Measurements from ENCODE around the gene IQCF2. TPM values are rescaled to one million over a fixed set of nuclear protein-coding genes. Genes with fewer than 3 reads are reported as not detected.
"Not testable (repeated sequence)": the region's sequence is repeated elsewhere in the genome, so short reads cannot be mapped to it uniquely, and the experiment has no call there.

The IQCF2 gene
- total RNA-seq, 1 experiment from 2014 or later: not detected

- DNase-seq (ENCODE audit: low spot score): no peak
- in situ Hi-C loops (cut with HindIII; ENCODE audit: low sequenced_read_pairs): no loop called here
Measured at GRCh38 chr3:51874889-51875288, 13.5 kb downstream of the IQCF2 start.

GRCh38 chr3:51875501-51875900, 14.1 kb downstream of the IQCF2 start, which contains the start of gene IQCF5:
TSS of gene IQCF5 (minus strand) at chr3:51875601. CDS start at chr3:51875531, 70 bp downstream.
- in situ Hi-C loops (cut with HindIII; ENCODE audit: low sequenced_read_pairs): no loop called here
- DNase-seq (ENCODE audit: low spot score): no peak

GRCh38 chr3:51876186-51876585, 14.8 kb downstream of the IQCF2 start:
- DNase-seq (ENCODE audit: low spot score): no peak
- in situ Hi-C loops (cut with HindIII; ENCODE audit: low sequenced_read_pairs): no loop called here

- in situ Hi-C loops (cut with HindIII; ENCODE audit: low sequenced_read_pairs): no loop called here
Measured at GRCh38 chr3:51879937-51880336, 18.5 kb downstream of the IQCF2 start.

GRCh38 chr3:51886447-51886846, 25.0 kb downstream of the IQCF2 start:
- no peak for DNase-seq (ENCODE audit: low spot score)
- in situ Hi-C loops (cut with HindIII; ENCODE audit: low sequenced_read_pairs): no loop called here

More at GRCh38 chr3:51879937-51880336, 18.5 kb downstream of the IQCF2 start:
- DNase-seq (ENCODE audit: low spot score): no peak

GRCh38 chr3:51887620-51888019, 26.2 kb downstream of the IQCF2 start:
- DNase-seq (ENCODE audit: low spot score): no peak
- in situ Hi-C loops (cut with HindIII; ENCODE audit: low sequenced_read_pairs): no loop called here

DNA sequence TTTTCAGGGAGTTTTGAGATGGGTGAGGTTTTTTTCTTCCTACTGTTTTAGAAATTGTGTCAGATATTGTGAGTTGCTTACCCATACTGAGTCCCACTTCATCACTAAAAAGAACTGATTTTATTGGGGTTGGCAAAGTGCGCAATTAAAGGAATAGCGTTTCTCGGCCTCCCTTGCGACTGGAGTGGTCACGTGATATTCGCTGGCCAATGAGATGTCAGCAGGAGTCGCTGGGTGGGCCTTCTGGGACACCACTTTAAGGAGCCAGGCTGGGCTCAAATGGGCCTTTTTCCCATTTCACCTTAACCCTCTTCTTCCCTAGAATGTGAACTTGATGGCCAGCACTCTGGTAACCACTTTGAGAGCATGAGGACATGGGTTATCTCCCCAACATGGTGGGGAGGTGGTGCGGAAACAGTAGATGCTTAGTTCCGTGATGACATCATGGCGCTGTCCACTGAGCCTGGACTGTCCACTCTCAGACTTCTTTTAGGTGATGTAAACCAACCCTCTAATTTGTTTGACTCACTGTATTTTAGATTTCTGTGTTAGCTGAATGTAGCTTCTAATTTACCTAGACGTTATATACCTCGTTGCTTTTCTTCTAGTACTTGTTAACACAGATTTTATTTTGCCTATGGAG, 27.2 kb downstream of the IQCF2 start:
- in situ Hi-C loops (cut with HindIII; ENCODE audit: low sequenced_read_pairs): no loop called here
- no peak for DNase-seq (ENCODE audit: low spot score)

DNA sequence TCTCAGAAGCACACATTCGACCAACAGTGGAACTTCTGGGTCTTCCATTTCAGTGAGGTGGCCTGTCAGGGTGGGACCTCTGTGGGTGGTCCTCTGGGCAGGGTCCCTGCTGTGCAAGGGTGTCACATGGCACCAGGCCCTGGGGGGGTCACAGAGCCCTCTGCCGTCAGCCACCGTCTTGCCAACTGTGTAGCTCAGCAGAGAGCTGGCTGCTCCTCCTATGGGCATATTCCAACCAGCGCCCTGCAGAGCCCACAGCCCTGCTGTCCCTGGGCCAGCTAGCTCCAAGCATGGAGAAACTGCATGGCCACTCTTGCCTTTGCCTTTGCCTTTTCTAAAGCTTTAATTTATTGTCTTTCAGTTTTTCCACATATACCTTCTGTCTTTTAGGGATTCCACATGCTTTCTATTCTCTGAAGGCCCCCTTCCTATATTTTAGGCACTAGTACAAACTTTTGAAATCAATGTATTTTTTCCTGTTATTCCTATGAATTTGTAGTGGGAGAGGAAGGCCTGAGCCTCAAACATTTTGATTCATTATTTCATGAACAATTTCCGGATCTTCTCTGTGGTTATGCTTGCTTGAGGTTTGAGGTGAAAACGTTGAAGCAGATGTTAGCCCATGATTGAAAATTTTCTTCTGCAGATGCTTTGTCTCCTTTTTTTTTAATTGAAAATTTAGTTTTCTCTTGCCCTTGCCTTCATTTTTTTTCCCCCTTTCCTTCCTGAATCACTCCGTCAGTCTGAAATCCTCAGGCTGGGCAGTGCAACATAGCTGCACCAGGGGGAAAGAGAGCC, 30.0 kb downstream of the IQCF2 start:
- DNase-seq (ENCODE audit: low spot score): peak; percentile 62
- in situ Hi-C loops (cut with HindIII; ENCODE audit: low sequenced_read_pairs): no loop called here

GRCh38 chr3:51894391-51894790, 33.0 kb downstream of the IQCF2 start:
- in situ Hi-C loops (cut with HindIII; ENCODE audit: low sequenced_read_pairs): no loop called here
- no peak for DNase-seq (ENCODE audit: low spot score)

- DNase-seq (ENCODE audit: low spot score): no peak
- in situ Hi-C loops (cut with HindIII; ENCODE audit: low sequenced_read_pairs): no loop called here
Measured at GRCh38 chr3:51894939-51895338, 33.5 kb downstream of the IQCF2 start.

DNA sequence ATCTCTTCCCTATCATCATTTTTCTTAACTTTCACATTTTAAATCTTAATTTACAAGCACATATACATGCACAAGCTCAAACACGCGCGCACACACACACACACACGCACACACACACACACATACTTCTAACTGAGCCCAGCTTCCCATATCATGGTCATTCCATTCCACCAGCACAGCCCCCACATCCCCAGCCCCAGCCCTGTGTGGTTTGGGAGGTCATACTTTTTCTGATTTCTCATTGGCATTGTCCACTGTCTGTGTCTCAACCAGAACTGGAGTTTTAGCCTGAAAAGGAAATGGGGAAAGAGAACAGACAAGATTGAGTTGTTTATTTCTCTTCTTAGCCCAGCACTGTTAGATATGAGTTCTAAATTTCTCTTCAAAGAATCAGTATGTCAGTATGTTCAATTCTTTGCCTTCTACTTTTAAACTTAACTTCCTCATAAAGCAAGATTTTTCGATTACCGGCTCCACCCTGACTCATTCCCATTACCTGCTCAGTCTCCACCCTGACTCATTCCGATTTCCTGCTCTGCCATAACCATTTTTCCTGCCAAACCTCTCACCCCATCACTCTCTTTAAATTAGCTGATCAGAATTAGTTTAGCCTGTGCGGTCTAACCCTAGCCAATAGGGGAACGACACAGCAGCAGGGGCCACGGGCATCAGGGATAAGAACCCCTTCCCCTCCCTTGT, 35.3 kb downstream of the IQCF2 start:
- no peak for DNase-seq (ENCODE audit: low spot score)
- in situ Hi-C loops (cut with HindIII; ENCODE audit: low sequenced_read_pairs): no loop called here

DNA sequence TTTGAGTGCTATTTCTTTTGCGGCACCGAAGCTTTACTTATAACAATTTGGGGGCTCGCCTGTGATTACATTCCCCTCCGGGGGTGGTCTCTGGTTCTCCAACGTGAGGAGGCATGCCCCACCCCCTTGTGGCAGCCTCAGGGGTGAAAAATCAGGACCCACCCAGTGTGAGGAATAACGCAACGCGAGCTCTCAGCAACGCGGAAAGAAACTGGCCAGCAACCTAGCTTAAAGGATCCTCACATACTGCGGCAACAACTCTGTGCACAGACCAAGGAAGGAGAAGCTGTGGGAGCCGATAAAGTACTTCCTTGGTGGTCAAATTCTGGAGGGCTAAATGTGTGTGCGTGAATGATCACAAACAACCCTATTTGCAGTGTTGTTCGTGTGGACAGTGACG, 36.0 kb downstream of the IQCF2 start:
- in situ Hi-C loops (cut with HindIII; ENCODE audit: low sequenced_read_pairs): no loop called here
- no peak for DNase-seq (ENCODE audit: low spot score)

DNA sequence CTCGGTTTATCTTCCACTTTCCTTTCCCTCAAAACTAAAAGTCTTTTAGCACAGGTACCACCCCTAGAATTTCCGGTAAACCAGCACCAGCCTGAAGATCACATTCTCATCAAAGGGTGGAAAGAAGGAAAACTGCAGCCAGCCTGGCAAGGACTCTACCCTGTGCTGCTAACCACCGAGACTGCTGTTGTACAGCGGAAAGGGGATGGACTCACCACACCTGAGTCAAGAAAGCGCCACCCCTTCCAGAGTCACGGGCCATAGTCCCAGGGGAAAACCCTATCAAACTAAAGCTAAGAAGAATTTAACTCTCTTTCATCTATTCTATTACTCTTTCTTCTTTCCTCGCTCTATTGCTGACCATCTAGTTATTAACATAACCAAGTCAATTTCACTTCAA, 38.6 kb downstream of the IQCF2 start:
- in situ Hi-C loops (cut with HindIII; ENCODE audit: low sequenced_read_pairs): not testable (repeated sequence)

GRCh38 chr3:51902361-51902760, 40.9 kb downstream of the IQCF2 start:
- in situ Hi-C loops (cut with HindIII; ENCODE audit: low sequenced_read_pairs); DNase-seq (ENCODE audit: low spot score): not testable (repeated sequence)

More for the DNA sequence above, 38.6 kb downstream of the IQCF2 start:
- not testable (repeated sequence) for DNase-seq (ENCODE audit: low spot score)

- DNase-seq (ENCODE audit: low spot score): no peak
- in situ Hi-C loops (cut with HindIII; ENCODE audit: low sequenced_read_pairs): no loop called here
Measured at GRCh38 chr3:51904034-51904823, 42.8 kb downstream of the IQCF2 start.

DNA sequence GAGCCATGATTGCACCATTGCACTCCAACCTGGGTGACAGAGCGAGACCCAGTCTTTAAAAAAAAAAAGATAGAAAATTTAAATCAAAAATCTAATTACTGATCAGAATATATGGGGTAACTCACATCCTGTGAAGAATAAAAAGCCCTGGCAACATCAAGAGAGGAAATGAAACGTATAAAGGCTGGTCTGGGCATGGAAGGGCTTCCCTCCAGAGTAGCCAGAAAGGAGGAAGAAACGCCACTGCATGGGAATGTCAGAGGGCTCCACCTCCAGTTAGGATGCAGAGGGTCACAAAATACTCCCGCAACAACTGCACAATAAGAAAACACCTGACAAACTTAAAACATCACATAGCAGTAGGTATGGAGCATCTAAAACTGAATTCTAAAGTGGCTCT, 46.6 kb downstream of the IQCF2 start:
- in situ Hi-C loops (cut with HindIII; ENCODE audit: low sequenced_read_pairs): no loop called here
- no peak for DNase-seq (ENCODE audit: low spot score)
